ENCODE data around the gene PGLYRP3. TPM values are rescaled to one million over a fixed set of nuclear protein-coding genes. Genes with fewer than 3 reads are reported as not detected.

PGLYRP3 gene
- not detected in 2 replicates for total RNA-seq
- not detected in 2 replicates for polyA plus RNA-seq

DNA sequence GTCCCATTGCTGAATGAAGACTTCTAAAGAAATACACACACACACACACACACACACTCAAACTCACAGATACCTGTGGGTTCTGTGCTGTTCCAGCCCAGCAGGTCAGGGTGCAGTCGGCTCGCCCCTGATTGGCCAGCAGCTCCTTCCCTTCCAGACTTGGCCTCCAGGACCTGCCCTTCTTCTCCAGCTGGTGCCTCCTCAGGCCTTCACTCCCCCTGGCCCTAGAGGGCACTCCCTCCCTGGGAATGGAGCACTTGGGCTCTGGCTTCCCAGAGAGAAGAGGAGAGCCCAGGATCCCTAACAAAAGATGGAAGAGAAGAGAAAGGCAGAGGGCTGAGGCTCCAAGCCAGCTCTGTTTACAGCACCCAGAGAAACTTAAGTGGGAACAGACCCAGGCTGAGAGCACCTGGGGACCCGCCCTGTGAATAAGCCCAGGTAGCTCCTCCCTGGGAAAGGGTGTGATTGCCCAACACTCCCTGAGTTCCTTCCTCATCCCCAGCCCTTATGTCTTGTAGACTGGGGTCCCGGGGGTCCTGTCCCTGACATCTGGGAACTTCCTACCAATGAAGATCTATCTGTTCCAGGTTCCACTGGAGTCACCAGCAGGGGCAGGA is at the start of gene PGLYRP3:
PGLYRP3 (minus strand) TSS at position 383 of the 617 bp plus-strand sequence. CDS start 2,287 bp downstream, outside the sequence.
- Histone ChIP-seq H3K4me3 (no peak within 1 kb of the TSS), H3K79me2 (no peaks in the 10 kb centered on the region), H3K9me2 (replicated peaks; ENCODE audit: insufficient read depth) (no peaks in the 10 kb centered on the region), H4K20me1 (ENCODE audit: insufficient read depth, poor library complexity, severe bottlenecking) (no peaks in the 10 kb centered on the region), H3K9me3 (ENCODE audit: low read depth) (no peaks in the 10 kb centered on the region), H3K27ac (no peak within 1 kb of the TSS), H2AFZ (no peak within 1 kb of the TSS), H3K36me3 (replicated peaks; ENCODE audit: insufficient read depth, low read depth) (no peaks in the 10 kb centered on the region), H3K4me1 (ENCODE audit: insufficient read depth) (no peaks in the 10 kb centered on the region), H3K27me3 (no peaks in the 10 kb centered on the region), H3K4me2 (no peak within 1 kb of the TSS)
- TF ChIP-seq EZH2 (IDR thresholded peaks at IDR 0.05; ENCODE audit: borderline replicate concordance): no peak
- TF ChIP-seq EZH2phosphoT487 (IDR thresholded peaks at IDR 0.05; ENCODE audit: low read depth, severe bottlenecking, unreplicated experiment): no peak
- no peak for TF ChIP-seq CTCF (IDR thresholded peaks at IDR 0.05; ENCODE audit: poor library complexity)
- no peak for DNase-seq (ENCODE audit: low spot score)
- 54% methylated on average over 4 of the region's 4 CpGs for WGBS (ENCODE audit: low lambda C conversion rate, missing lambda C conversion rate)

DNA sequence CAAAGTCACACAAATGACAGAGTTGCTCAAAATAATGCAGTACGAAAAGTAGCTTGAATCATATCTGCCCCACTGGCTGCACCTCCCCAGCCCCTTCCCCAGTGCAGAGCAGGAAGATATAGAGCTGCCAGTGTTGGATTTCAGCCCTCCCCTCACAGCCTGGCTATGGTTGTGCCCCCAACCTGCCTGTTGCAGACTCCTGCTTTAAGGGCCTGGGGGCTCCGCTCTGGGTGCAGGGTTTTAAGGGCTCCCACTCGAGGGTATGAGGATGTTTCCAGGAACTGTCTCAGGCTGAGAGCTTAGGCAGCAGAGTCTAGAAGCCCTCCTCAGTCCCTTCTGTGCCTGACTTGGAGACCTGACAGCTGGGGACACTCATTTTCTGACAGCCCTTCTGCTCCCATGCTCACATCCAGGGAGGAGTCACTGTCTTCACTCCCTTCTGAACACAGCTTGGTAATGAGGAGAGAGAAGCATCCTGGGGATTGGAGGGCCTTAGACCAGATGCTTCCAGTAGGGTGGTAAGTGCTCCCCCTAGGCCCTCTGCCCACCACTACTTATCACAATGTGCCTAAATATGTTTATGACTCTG is 49.5 kb upstream of the PGLYRP3 start:
- WGBS (ENCODE audit: low lambda C conversion rate, missing lambda C conversion rate): 82% methylated on average over 3 of the region's 3 CpGs
- DNase-seq (ENCODE audit: low spot score): no peak
- Histone ChIP-seq H3K4me1 (ENCODE audit: insufficient read depth) (no peaks in the 10 kb centered on the region), H3K9me3 (ENCODE audit: low read depth) (no peaks in the 10 kb centered on the region), H3K9me2 (replicated peaks; ENCODE audit: insufficient read depth) (no peaks in the 10 kb centered on the region), H4K20me1 (ENCODE audit: insufficient read depth, poor library complexity, severe bottlenecking) (no peaks in the 10 kb centered on the region), H2AFZ (no peak overlapping the region), H3K4me3 (no peak overlapping the region), H3K36me3 (replicated peaks; ENCODE audit: insufficient read depth, low read depth) (no peaks in the 10 kb centered on the region), H3K79me2 (no peaks in the 10 kb centered on the region), H3K27ac (no peak overlapping the region), H3K4me2 (no peak overlapping the region), H3K27me3 (peaks cover 4% of the 10 kb centered on the region)
- TF ChIP-seq EZH2 (IDR thresholded peaks at IDR 0.05; ENCODE audit: borderline replicate concordance): no peak
- no peak for TF ChIP-seq CTCF (IDR thresholded peaks at IDR 0.05; ENCODE audit: poor library complexity)
- no peak for TF ChIP-seq EZH2phosphoT487 (IDR thresholded peaks at IDR 0.05; ENCODE audit: low read depth, severe bottlenecking, unreplicated experiment)

DNA sequence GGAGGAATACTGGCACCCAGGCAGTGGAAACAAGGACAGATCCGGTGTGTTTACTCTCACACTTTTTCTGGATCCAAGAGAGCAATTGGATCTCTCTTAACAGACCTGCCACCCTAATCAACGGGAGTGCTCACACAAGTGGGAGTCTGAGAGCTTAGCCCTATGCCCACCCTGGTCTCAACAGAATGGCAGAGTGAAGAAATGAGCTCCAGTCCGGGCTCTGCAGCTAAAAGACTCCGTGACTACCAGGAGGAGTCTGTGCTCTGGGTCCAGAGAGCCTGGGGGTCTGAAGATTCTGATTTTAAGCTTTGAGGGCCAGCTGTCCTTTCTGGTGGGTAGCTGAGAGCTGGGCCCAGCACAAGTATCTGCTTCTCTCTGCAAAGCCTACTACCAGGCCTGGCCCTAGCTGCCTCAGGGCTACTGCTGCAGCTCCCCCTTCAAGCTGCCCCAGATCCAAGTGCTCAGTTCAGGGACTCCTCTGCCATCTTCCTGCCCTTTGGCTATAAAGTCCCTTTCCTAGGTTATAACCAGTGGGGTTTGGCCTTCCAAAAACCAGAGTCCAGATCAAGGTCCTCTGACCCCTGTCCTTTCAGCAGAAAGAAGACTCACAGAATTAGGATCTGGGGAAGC is 48.8 kb upstream of the PGLYRP3 start:
- Histone ChIP-seq H3K79me2 (no peaks in the 10 kb centered on the region), H3K9me2 (replicated peaks; ENCODE audit: insufficient read depth) (no peaks in the 10 kb centered on the region), H3K4me3 (no peak overlapping the region), H3K9me3 (ENCODE audit: low read depth) (no peaks in the 10 kb centered on the region), H3K27ac (no peak overlapping the region), H4K20me1 (ENCODE audit: insufficient read depth, poor library complexity, severe bottlenecking) (no peaks in the 10 kb centered on the region), H2AFZ (no peak overlapping the region), H3K4me1 (ENCODE audit: insufficient read depth) (no peaks in the 10 kb centered on the region), H3K4me2 (no peak overlapping the region), H3K27me3 (peaks cover 4% of the 10 kb centered on the region), H3K36me3 (replicated peaks; ENCODE audit: insufficient read depth, low read depth) (no peaks in the 10 kb centered on the region)
- DNase-seq (ENCODE audit: low spot score): no peak
- TF ChIP-seq EZH2 (IDR thresholded peaks at IDR 0.05; ENCODE audit: borderline replicate concordance) (no peak), EZH2phosphoT487 (IDR thresholded peaks at IDR 0.05; ENCODE audit: low read depth, severe bottlenecking, unreplicated experiment) (no peak), CTCF (IDR thresholded peaks at IDR 0.05; ENCODE audit: poor library complexity) (no peak)
- WGBS (ENCODE audit: low lambda C conversion rate, missing lambda C conversion rate): 82% methylated on average over 4 of the region's 4 CpGs
